Calu3 (cell line): ENCODE results near the gene ZDHHC24. TPM values are rescaled to one million over a fixed set of nuclear protein-coding genes. Genes with fewer than 3 reads are reported as not detected.

ENCODE experiments used
- BruUV-seq: library from RNA; stranded (reverse); fragments of 400-500 nt; replicated peaks from 2 replicates; lab custom pipeline; 2021; lab: Mats Ljungman, UMichigan
- CTCF ChIA-PET: fragments of 300-600 bp; sonication (Branson Sonifier 250); formaldehyde crosslinking; loops from one replicate; lab custom pipeline; 2022; ENCODE audit warnings: antibody characterized with exemption; lab: Charles Lee
- DNase-seq: peaks from one replicate; pipeline ENCODE4 v3.0.0; 2022
- H3K27ac Mint-ChIP-seq: one replicate; pipeline ENCODE4 v1.8.0; 2022; ENCODE audit warnings: mixed read lengths; ENCODE audit not compliant: unreplicated experiment
- H3K27me3 Mint-ChIP-seq: one replicate; pipeline ENCODE4 v1.8.0; 2022; ENCODE audit warnings: mixed read lengths; ENCODE audit not compliant: unreplicated experiment
- H3K36me3 Mint-ChIP-seq: one replicate; pipeline ENCODE4 v1.8.0; 2022; ENCODE audit warnings: mild to moderate bottlenecking, moderate library complexity, mixed read lengths; ENCODE audit not compliant: insufficient read depth, unreplicated experiment
- H3K4me1 Mint-ChIP-seq: one replicate; pipeline ENCODE4 v1.8.0; 2022; ENCODE audit warnings: mild to moderate bottlenecking, low read depth, mixed read lengths; ENCODE audit not compliant: unreplicated experiment
- H3K4me3 Mint-ChIP-seq: one replicate; pipeline ENCODE4 v1.8.0; 2022; ENCODE audit warnings: mild to moderate bottlenecking, low read depth, moderate library complexity, mixed read lengths; ENCODE audit not compliant: unreplicated experiment
- H3K9me3 Mint-ChIP-seq: one replicate; pipeline ENCODE4 v1.8.0; 2022; ENCODE audit warnings: low read depth, mixed read lengths; ENCODE audit not compliant: unreplicated experiment
- intact Hi-C: fragments of 100-400 bp; cut with micrococcal nuclease; formaldehyde crosslinking; loops from one replicate; pipeline ENCODE4 v1.10.0; 2022; ENCODE audit not compliant: unreplicated experiment
- total RNA-seq: library from RNA; stranded (reverse); gene quantifications from 2 replicates; pipeline ENCODE4 v1.2.3, GENCODE V29; 2022
- TF ChIP-seq, protein P1 (sequence below): fragments of 200-600 bp; IDR thresholded peaks from one replicate; pipeline ENCODE4 v1.8.0; 2022; ENCODE audit warnings: antibody characterized with exemption; ENCODE audit not compliant: unreplicated experiment

ZDHHC24 gene
- total RNA-seq, 1 experiment from 2014 or later: 15.1 TPM

DNA sequence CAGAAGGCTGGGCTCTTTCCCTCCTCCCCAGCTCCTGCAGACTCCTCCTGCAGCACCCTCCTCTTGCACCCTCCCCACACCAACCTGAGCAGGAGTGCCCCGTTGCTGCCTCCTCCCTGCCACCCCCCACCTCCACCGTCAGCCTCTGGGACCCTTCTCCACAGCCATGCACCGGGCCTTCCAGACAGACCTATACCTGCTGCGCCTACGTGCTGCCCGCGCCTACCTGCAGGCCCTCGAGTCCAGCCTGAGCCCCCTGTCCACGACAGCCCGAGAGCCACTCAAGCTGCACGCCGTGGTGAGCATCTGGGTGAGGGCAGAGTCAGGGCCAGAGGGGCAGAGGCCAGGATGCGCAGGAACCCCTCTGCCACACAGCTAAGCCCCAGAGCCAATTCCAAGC, 16.2 kb downstream of the ZDHHC24 start:
- H3K27me3 Mint-ChIP-seq: no peaks in the 10 kb centered on the region
- CTCF ChIA-PET: interaction anchor here (0.6 kb wide), 2 partner anchors 199 to 1841 kb away, joined by 3 to 4 read pairs; no protein-coding TSS in a partner anchor

DNA sequence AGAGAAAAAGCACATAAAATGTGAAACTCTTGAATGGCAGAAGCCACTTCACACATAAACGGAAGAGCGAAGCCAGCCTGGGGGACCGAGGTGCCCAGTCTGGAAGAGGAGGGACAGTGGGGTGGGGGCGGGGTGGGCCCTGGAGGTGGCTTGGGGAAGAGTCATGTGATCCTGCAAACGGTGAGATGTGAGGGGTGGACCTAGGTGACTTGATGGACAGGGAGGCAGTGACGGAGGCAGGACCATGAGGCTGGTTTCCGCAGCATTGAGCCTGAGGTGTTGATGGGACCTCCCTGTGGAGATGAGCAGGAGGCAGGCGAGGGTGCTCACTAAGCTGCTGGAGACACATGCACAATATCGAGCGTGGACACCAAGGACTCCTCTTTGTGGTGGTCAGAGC, 16.8 kb downstream of the ZDHHC24 start:
- Mint-ChIP-seq H3K9me3 (no peaks in the 10 kb centered on the region), H3K27ac (no peak overlapping the region), H3K36me3 (peaks cover 11% of the 10 kb centered on the region), H3K27me3 (no peaks in the 10 kb centered on the region), H3K4me1 (no peaks in the 10 kb centered on the region), H3K4me3 (no peak overlapping the region)
- TF ChIP-seq, protein P1, sequence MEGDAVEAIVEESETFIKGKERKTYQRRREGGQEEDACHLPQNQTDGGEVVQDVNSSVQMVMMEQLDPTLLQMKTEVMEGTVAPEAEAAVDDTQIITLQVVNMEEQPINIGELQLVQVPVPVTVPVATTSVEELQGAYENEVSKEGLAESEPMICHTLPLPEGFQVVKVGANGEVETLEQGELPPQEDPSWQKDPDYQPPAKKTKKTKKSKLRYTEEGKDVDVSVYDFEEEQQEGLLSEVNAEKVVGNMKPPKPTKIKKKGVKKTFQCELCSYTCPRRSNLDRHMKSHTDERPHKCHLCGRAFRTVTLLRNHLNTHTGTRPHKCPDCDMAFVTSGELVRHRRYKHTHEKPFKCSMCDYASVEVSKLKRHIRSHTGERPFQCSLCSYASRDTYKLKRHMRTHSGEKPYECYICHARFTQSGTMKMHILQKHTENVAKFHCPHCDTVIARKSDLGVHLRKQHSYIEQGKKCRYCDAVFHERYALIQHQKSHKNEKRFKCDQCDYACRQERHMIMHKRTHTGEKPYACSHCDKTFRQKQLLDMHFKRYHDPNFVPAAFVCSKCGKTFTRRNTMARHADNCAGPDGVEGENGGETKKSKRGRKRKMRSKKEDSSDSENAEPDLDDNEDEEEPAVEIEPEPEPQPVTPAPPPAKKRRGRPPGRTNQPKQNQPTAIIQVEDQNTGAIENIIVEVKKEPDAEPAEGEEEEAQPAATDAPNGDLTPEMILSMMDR: no peak
- CTCF ChIA-PET: interaction anchor here (0.6 kb wide), 2 partner anchors 200 to 1842 kb away, joined by 3 to 4 read pairs; no protein-coding TSS in a partner anchor
- intact Hi-C loops: no loop called here
- no peak for DNase-seq
- no TSS peak for BruUV-seq

More for the DNA sequence above, 16.2 kb downstream of the ZDHHC24 start:
- Mint-ChIP-seq H3K27ac (no peak overlapping the region), H3K9me3 (no peaks in the 10 kb centered on the region), H3K4me3 (no peak overlapping the region), H3K36me3 (peaks cover 8% of the 10 kb centered on the region), H3K4me1 (no peaks in the 10 kb centered on the region)
- intact Hi-C loops: no loop called here
- BruUV-seq: no TSS peak
- TF ChIP-seq, protein P1: no peak
- DNase-seq: no peak

DNA sequence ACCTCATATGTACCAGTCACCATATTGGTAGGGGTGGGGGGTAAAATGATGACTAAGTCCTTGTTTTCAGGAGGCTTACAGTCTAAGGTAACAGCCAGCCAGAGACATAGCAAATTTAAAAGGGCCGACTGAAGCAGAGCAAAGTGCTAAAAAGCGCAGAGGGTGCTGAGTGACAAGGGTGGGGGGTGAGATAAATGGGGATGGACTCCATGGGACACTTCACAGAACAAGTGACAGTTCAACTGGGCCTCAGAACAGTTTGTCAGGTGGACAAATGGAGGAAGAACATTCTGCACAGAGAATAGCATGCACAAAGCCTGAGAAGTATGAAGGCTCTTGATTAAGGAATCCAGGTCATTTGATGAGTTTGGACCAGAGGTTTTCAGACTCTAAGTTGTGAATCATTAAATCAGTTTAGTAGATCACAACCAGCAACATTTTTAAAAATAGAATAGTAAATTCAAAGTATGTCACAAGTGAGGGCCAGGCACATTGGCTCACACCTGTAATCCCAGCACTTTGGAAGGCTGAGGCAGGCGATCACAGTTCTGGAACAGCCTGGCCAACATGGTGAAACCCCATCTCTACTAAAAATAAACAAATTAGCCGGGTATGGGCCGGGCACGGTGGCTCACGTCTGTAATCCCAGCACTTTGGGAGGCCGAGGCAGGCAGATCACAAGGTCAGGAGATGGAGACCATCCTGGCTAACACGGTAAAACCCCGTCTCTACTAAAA, 21.4 kb downstream of the ZDHHC24 start:
- BruUV-seq: no TSS peak
- peaks cover 29% of the 10 kb centered on the region for H3K36me3 Mint-ChIP-seq
- no peak overlapping the region for H3K4me3 Mint-ChIP-seq
- H3K27ac Mint-ChIP-seq: no peak overlapping the region
- TF ChIP-seq, protein P1: no peak
- H3K4me1 Mint-ChIP-seq: no peaks in the 10 kb centered on the region
- no peaks in the 10 kb centered on the region for H3K27me3 Mint-ChIP-seq
- CTCF ChIA-PET: no interaction called here
- no peaks in the 10 kb centered on the region for H3K9me3 Mint-ChIP-seq
- intact Hi-C loops: no loop called here
- DNase-seq: no peak

DNA sequence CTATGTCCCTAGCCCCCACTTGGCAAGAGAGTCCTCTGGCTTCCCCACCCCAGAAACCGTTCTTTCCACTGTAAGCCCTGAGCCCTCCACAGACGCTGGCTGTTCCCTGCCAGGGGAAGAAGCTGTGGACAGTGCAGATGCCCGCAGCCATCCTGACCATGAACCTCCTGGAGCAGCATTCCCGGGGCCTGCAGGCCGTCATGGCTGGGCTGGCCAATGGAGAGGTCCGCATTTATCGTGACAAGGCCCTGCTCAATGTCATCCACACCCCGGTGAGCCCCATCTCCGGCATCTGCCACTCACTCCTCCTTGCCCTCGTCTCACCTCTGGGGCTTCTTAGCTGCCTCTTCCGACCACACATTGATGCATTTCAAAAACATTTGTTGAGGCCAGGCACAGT, 22.2 kb downstream of the ZDHHC24 start:
- peaks cover 29% of the 10 kb centered on the region for H3K36me3 Mint-ChIP-seq
- DNase-seq: no peak
- H3K27me3 Mint-ChIP-seq: no peaks in the 10 kb centered on the region

More for the DNA sequence above, 22.2 kb downstream of the ZDHHC24 start:
- TF ChIP-seq, protein P1: no peak
- no TSS peak for BruUV-seq
- Mint-ChIP-seq H3K4me1 (no peaks in the 10 kb centered on the region), H3K9me3 (no peaks in the 10 kb centered on the region), H3K4me3 (no peak overlapping the region), H3K27ac (no peak overlapping the region)
- CTCF ChIA-PET: no interaction called here
- intact Hi-C loops: no loop called here
